HepG2 (cell line): ENCODE data around the gene C3orf52.

Source experiments
- CCAR2 ChIP-seq: fragments of 200-400 bp; formaldehyde crosslinking; optimal IDR thresholded peaks from 2 replicates; pipeline ENCODE3; 2018; ENCODE audit warnings: low read depth, mild to moderate bottlenecking, low read length, moderate library complexity
- NPAS2 ChIP-seq: sonication (generic); formaldehyde crosslinking; IDR thresholded peaks from 2 replicates; pipeline ENCODE4 v1.8.0; 2022; ENCODE audit warnings: mild to moderate bottlenecking, missing genetic modification reagents, borderline replicate concordance
- RAD21 ChIP-seq: fragments of 450-650 bp; formaldehyde crosslinking; IDR thresholded peaks from 2 replicates; pipeline ENCODE4 v1.5.0; 2020; ENCODE audit warnings: mild to moderate bottlenecking
- RFXAP ChIP-seq: sonication (generic); formaldehyde crosslinking; IDR thresholded peaks from 2 replicates; pipeline ENCODE4 v1.4.0; 2020; ENCODE audit warnings: missing genetic modification reagents, borderline replicate concordance
- ZNF251 ChIP-seq: sonication (generic); formaldehyde crosslinking; IDR thresholded peaks from 2 replicates; pipeline ENCODE4 v1.9.0; 2021; ENCODE audit warnings: mild to moderate bottlenecking, missing genetic modification reagents
- ZNF510 ChIP-seq: sonication (generic); formaldehyde crosslinking; IDR thresholded peaks from 2 replicates; pipeline ENCODE4 v1.4.0; 2020; ENCODE audit warnings: low read depth, mild to moderate bottlenecking, missing genetic modification reagents
- ZNF615 ChIP-seq: sonication (generic); formaldehyde crosslinking; IDR thresholded peaks from 2 replicates; pipeline ENCODE4 v1.5.0; 2020; ENCODE audit warnings: mild to moderate bottlenecking, missing genetic modification reagents, borderline replicate concordance
- TF ChIP-seq, protein P1 (sequence below): sonication (generic); formaldehyde crosslinking; IDR thresholded peaks from 2 replicates; pipeline ENCODE4 v1.5.1; 2020; ENCODE audit warnings: missing genetic modification reagents, mild to moderate bottlenecking, borderline replicate concordance
- TF ChIP-seq, protein P2 (sequence below): sonication (generic); formaldehyde crosslinking; IDR thresholded peaks from 2 replicates; pipeline ENCODE4 v1.5.0; 2020; ENCODE audit warnings: mild to moderate bottlenecking, missing genetic modification reagents, moderate library complexity

DNA sequence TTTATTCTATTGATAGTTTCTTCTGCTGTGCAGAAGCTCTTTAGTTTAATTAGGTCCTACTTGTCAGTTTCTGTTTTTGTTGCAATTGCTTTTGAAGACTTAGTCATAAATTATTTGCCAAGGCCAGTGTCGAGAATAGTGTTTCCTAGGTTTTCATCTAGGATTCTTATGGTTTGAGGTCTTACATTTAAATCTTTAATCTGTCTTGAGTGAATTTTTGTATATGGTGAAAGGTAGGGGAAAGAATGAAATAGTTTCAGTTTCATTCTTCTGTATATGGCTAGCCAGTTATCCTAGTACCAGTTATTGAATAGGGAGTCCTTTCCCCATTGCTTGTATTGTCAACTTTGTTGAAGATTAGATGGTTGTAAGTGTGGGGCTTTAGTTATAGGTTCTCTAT is 57.5 kb downstream of the C3orf52 start:
- TF ChIP-seq, protein P1, sequence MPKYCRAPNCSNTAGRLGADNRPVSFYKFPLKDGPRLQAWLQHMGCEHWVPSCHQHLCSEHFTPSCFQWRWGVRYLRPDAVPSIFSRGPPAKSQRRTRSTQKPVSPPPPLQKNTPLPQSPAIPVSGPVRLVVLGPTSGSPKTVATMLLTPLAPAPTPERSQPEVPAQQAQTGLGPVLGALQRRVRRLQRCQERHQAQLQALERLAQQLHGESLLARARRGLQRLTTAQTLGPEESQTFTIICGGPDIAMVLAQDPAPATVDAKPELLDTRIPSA (CRISPR knock-in tag), result no peak
- TF ChIP-seq ZNF510 (CRISPR knock-in tag), result no peak
- no peak for TF ChIP-seq ZNF615 (CRISPR knock-in tag)
- TF ChIP-seq RFXAP (CRISPR knock-in tag), result no peak
- TF ChIP-seq, protein P2, sequence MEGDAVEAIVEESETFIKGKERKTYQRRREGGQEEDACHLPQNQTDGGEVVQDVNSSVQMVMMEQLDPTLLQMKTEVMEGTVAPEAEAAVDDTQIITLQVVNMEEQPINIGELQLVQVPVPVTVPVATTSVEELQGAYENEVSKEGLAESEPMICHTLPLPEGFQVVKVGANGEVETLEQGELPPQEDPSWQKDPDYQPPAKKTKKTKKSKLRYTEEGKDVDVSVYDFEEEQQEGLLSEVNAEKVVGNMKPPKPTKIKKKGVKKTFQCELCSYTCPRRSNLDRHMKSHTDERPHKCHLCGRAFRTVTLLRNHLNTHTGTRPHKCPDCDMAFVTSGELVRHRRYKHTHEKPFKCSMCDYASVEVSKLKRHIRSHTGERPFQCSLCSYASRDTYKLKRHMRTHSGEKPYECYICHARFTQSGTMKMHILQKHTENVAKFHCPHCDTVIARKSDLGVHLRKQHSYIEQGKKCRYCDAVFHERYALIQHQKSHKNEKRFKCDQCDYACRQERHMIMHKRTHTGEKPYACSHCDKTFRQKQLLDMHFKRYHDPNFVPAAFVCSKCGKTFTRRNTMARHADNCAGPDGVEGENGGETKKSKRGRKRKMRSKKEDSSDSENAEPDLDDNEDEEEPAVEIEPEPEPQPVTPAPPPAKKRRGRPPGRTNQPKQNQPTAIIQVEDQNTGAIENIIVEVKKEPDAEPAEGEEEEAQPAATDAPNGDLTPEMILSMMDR (CRISPR knock-in tag), result no peak
- no peak for TF ChIP-seq RAD21
- TF ChIP-seq CCAR2, result no peak
- no peak for TF ChIP-seq NPAS2 (CRISPR knock-in tag)
- TF ChIP-seq ZNF251, result no peak
